Neural cell (in vitro differentiated cells): ENCODE measurements around the gene OSBPL8. TPM values are rescaled to one million over a fixed set of nuclear protein-coding genes. Genes with fewer than 3 reads are reported as not detected.

Source experiments
- H2AFZ ChIP-seq: fragments of 200-600, 300-800 bp; sonication (generic), shearing (Covaris generic); 2 replicates; pipeline ENCODE4 v1.6.0; 2014; ENCODE audit warnings: low read depth, mild to moderate bottlenecking, antibody characterized with exemption, low read length, moderate library complexity
- H3F3A ChIP-seq: fragments of 200-600 bp; shearing (Covaris generic); 2 replicates; pipeline ENCODE4 v1.6.1; 2016; ENCODE audit warnings: mild to moderate bottlenecking, moderate library complexity, mixed read lengths, antibody characterized with exemption, low read length; ENCODE audit not compliant: insufficient read depth, poor library complexity, severe bottlenecking
- H3K27ac ChIP-seq: fragments of 200-600, 300-800 bp; sonication (generic), shearing (Covaris generic); 2 replicates; pipeline ENCODE4 v1.5.1; 2014; ENCODE audit warnings: mild to moderate bottlenecking, low read length, moderate library complexity
- H3K27me3 ChIP-seq: fragments of 300-800, 200-600 bp; sonication (generic), shearing (Covaris generic); 2 replicates; pipeline ENCODE4 v1.6.0; 2014; ENCODE audit warnings: mild to moderate bottlenecking, low read depth, low read length, moderate library complexity; ENCODE audit not compliant: insufficient read depth
- H3K36me3 ChIP-seq: fragments of 300-800, 200-600 bp; sonication (generic), shearing (Covaris generic); 2 replicates; pipeline ENCODE4 v1.5.1; 2014; ENCODE audit warnings: mild to moderate bottlenecking, antibody characterized with exemption, low read length, moderate library complexity; ENCODE audit not compliant: insufficient read depth
- H3K4me2 ChIP-seq: fragments of 300-800, 200-600 bp; sonication (generic), shearing (Covaris generic); 2 replicates; pipeline ENCODE4 v1.6.0; 2014; ENCODE audit warnings: mild to moderate bottlenecking, low read length
- H3K4me3 ChIP-seq: fragments of 300-800, 200-600 bp; sonication (generic), shearing (Covaris generic); 2 replicates; pipeline ENCODE4 v1.5.1; 2014; ENCODE audit warnings: mild to moderate bottlenecking, low read length, moderate library complexity
- H3K79me2 ChIP-seq: fragments of 200-600 bp; shearing (Covaris generic); replicated peaks from 2 replicates; pipeline ENCODE4 v1.6.0; 2014; ENCODE audit warnings: mild to moderate bottlenecking, low read length, moderate library complexity; ENCODE audit not compliant: insufficient read depth
- H3K9ac ChIP-seq: fragments of 300-800, 200-600 bp; sonication (generic), shearing (Covaris generic); 2 replicates; pipeline ENCODE4 v1.6.1; 2016; ENCODE audit warnings: mild to moderate bottlenecking, low read length, mixed read lengths
- H3K9me2 ChIP-seq: fragments of 200-600 bp; shearing (Covaris generic); 2 replicates; pipeline ENCODE4 v1.6.1; 2016; ENCODE audit warnings: mild to moderate bottlenecking, low read length, mixed read lengths; ENCODE audit not compliant: insufficient read depth
- H3K9me3 ChIP-seq: fragments of 200-600, 300-800 bp; sonication (generic), shearing (Covaris generic); 2 replicates; pipeline ENCODE4 v1.6.1; 2016; ENCODE audit warnings: mild to moderate bottlenecking, mixed run types, low read length, moderate library complexity, mixed read lengths
- H4K20me1 ChIP-seq: fragments of 200-600 bp; shearing (Covaris generic); 2 replicates; pipeline ENCODE4 v1.6.1; 2016; ENCODE audit warnings: mild to moderate bottlenecking, mixed run types; ENCODE audit not compliant: insufficient read depth
- CTCF ChIP-seq: fragments of 450-650 bp; IDR thresholded peaks from 2 replicates; pipeline ENCODE4 v1.5.1; 2014; ENCODE audit warnings: antibody characterized with exemption, mild to moderate bottlenecking, moderate library complexity; ENCODE audit not compliant: poor library complexity, severe bottlenecking
- EP300 ChIP-seq: fragments of 450-650 bp; conservative IDR thresholded peaks from 2 replicates; pipeline ENCODE4 v1.6.1; 2014; ENCODE audit warnings: antibody characterized with exemption, mild to moderate bottlenecking, moderate library complexity; ENCODE audit not compliant: poor library complexity, severe bottlenecking
- EZH2 ChIP-seq: fragments of 200-600, 300-800 bp; shearing (Covaris generic), sonication (generic); IDR thresholded peaks from 2 replicates; pipeline ENCODE4 v1.6.1; 2014; ENCODE audit warnings: antibody characterized with exemption, low read length, borderline replicate concordance, mild to moderate bottlenecking; ENCODE audit not compliant: insufficient read depth, poor library complexity, severe bottlenecking
- MXI1 ChIP-seq: fragments of 450-650 bp; conservative IDR thresholded peaks from 2 replicates; pipeline ENCODE4 v1.6.1; 2014; ENCODE audit warnings: antibody characterized with exemption, mild to moderate bottlenecking; ENCODE audit not compliant: poor library complexity, severe bottlenecking
- POLR2AphosphoS5 ChIP-seq: IDR thresholded peaks from 2 replicates; pipeline ENCODE4 v1.6.1; 2012
- RAD21 ChIP-seq: fragments of 450-650 bp; conservative IDR thresholded peaks from 2 replicates; pipeline ENCODE4 v1.6.1; 2014; ENCODE audit warnings: antibody characterized with exemption, mild to moderate bottlenecking, moderate library complexity
- REST ChIP-seq: IDR thresholded peaks from 2 replicates; pipeline ENCODE4 v1.6.1; 2012; ENCODE audit warnings: borderline replicate concordance
- SMC3 ChIP-seq: fragments of 450-650 bp; conservative IDR thresholded peaks from 2 replicates; pipeline ENCODE4 v1.6.1; 2014; ENCODE audit warnings: antibody characterized with exemption, mild to moderate bottlenecking, moderate library complexity; ENCODE audit not compliant: poor library complexity
- TAF1 ChIP-seq: IDR thresholded peaks from 2 replicates; pipeline ENCODE4 v1.6.1; 2012; ENCODE audit warnings: low read depth
- polyA plus RNA-seq: library from polyadenylated mRNA; depleted of rRNA; stranded (reverse); fragments of >200 nt; gene quantifications from 2 replicates; pipeline ENCODE4 v1.2.3, GENCODE V29; 2014

OSBPL8 gene
- polyA plus RNA-seq, 1 donor from 2014 or later: 126 TPM

- no peak for TF ChIP-seq TAF1
- no peaks in the 10 kb centered on the region for H3K9me2 ChIP-seq
- no peak overlapping the region for H3K9ac ChIP-seq
- H3K36me3 ChIP-seq: peaks cover 12% of the 10 kb centered on the region
- no peaks in the 10 kb centered on the region for H3K27me3 ChIP-seq
- H3K27ac ChIP-seq: no peak overlapping the region
- H3F3A ChIP-seq: no peaks in the 10 kb centered on the region
- no peaks in the 10 kb centered on the region for H3K9me3 ChIP-seq
- H2AFZ ChIP-seq: no peak overlapping the region
- no peaks in the 10 kb centered on the region for H3K79me2 ChIP-seq
- H4K20me1 ChIP-seq: no peaks in the 10 kb centered on the region
- no peak overlapping the region for H3K4me3 ChIP-seq
- H3K4me2 ChIP-seq: no peak overlapping the region
Measured at GRCh38 chr12:76375470-76375869, 184.1 kb downstream of the OSBPL8 start.

- Histone ChIP-seq H3K4me2 (no peak overlapping the region), H3K9me2 (no peaks in the 10 kb centered on the region), H2AFZ (no peak overlapping the region), H3K9ac (no peak overlapping the region), H3K36me3 (peaks cover 6% of the 10 kb centered on the region), H3K79me2 (no peaks in the 10 kb centered on the region), H3K27ac (no peak overlapping the region), H3F3A (no peaks in the 10 kb centered on the region), H3K27me3 (no peaks in the 10 kb centered on the region), H3K4me3 (no peak overlapping the region), H4K20me1 (no peaks in the 10 kb centered on the region), H3K9me3 (no peaks in the 10 kb centered on the region)
- no peak for TF ChIP-seq POLR2AphosphoS5
- TF ChIP-seq EP300: no peak
- TF ChIP-seq CTCF: no peak
- TF ChIP-seq TAF1: no peak
- TF ChIP-seq REST: no peak
- no peak for TF ChIP-seq EZH2
- no peak for TF ChIP-seq MXI1
- no peak for TF ChIP-seq RAD21
- no peak for TF ChIP-seq SMC3
Measured at GRCh38 chr12:76374386-76375020, 185.1 kb downstream of the OSBPL8 start.

- H3K27me3 ChIP-seq: no peaks in the 10 kb centered on the region
- H4K20me1 ChIP-seq: no peaks in the 10 kb centered on the region
- no peak overlapping the region for H3K27ac ChIP-seq
- TF ChIP-seq TAF1 (no peak), EP300 (no peak), SMC3 (no peak), MXI1 (no peak)
- H3K36me3 ChIP-seq: peaks cover 30% of the 10 kb centered on the region
- H3K4me2 ChIP-seq: no peak overlapping the region
- H3K9me3 ChIP-seq: no peaks in the 10 kb centered on the region
- no peaks in the 10 kb centered on the region for H3K79me2 ChIP-seq
- no peak overlapping the region for H3K9ac ChIP-seq
- H2AFZ ChIP-seq: no peak overlapping the region
- no peaks in the 10 kb centered on the region for H3F3A ChIP-seq
- H3K4me3 ChIP-seq: no peak overlapping the region
- H3K9me2 ChIP-seq: no peaks in the 10 kb centered on the region
Measured at GRCh38 chr12:76368230-76368629, 191.3 kb downstream of the OSBPL8 start.
